Measurements from ENCODE around the gene UTS2B.

DNA sequence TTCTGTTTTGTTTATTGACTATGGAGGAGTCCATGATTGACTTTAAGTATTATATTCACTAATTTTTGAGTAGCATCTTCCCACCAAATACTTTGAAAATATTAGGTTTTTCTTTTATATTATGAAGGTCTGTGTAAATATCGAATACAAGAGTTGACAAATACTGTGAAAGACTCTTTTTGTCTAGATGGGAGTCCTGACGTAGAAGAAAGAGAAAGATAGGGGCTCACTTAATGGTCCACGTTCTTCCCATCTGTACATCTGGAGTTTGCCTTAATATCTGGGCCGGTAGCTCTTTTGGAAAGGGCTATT, 7.8 kb upstream of the UTS2B start:
- TF ChIP-seq, protein P1, sequence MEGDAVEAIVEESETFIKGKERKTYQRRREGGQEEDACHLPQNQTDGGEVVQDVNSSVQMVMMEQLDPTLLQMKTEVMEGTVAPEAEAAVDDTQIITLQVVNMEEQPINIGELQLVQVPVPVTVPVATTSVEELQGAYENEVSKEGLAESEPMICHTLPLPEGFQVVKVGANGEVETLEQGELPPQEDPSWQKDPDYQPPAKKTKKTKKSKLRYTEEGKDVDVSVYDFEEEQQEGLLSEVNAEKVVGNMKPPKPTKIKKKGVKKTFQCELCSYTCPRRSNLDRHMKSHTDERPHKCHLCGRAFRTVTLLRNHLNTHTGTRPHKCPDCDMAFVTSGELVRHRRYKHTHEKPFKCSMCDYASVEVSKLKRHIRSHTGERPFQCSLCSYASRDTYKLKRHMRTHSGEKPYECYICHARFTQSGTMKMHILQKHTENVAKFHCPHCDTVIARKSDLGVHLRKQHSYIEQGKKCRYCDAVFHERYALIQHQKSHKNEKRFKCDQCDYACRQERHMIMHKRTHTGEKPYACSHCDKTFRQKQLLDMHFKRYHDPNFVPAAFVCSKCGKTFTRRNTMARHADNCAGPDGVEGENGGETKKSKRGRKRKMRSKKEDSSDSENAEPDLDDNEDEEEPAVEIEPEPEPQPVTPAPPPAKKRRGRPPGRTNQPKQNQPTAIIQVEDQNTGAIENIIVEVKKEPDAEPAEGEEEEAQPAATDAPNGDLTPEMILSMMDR (conservative IDR thresholded peaks at IDR 0.05; ENCODE audit: low read depth, low read length), result no peak
- TF ChIP-seq EZH2 (IDR thresholded peaks at IDR 0.05; ENCODE audit: borderline replicate concordance, low read depth, low read length, poor library complexity, severe bottlenecking), result no peak

Measured in A673 (cell line).